NK-92 treated with Interleukin-12 subunit alpha and Interleukin-12 subunit beta, amount 100 ng/mL, for 24 hours (cell line): ENCODE data around the gene VSTM1.
"Not testable (repeated sequence)": the region's sequence is repeated elsewhere in the genome, so short reads cannot be mapped to it uniquely, and the experiment has no call there.

Source experiments
- DNase-seq: peaks from one replicate; lab custom pipeline; 2025; lab: John Stamatoyannopoulos, UW

Gene VSTM1, protein sequence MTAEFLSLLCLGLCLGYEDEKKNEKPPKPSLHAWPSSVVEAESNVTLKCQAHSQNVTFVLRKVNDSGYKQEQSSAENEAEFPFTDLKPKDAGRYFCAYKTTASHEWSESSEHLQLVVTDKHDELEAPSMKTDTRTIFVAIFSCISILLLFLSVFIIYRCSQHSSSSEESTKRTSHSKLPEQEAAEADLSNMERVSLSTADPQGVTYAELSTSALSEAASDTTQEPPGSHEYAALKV

DNA sequence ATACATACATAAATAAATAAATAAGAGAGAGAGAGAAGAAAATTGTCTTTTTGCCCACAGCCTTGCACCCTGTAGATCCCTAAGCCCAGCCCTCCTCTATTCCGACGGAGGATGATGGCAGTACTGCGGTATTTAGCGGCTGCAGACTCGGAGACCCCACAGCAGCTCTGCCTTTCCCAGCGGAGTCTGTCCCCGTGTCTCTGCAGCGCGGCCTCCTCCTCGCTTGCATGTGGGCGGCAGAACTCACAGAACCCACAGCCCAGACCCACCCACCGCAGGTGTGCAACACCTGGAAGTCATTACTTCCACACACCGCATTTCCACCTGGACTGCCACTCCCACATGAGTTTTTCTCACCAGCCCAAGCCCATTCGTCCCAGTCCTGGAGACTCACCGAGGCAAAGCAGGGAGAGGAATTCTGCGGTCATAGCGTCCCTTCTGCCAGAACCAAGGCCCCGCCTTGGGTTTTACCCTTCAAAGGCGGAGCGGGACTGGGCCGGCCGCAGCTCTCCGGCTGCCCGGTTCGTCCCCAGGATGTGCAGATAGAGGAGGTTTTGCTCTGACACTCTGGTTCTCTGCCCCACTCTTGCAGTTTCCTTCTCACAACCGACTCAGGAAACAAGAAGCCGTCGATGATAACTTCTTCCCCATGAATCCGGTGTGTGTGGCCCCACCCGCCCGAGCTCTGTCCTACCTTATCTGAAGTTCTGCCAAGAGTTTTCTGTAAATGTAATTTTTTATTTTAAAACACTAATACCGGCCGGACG, at the start of gene VSTM1:
Gene VSTM1 (minus strand): TSS at position 548 of the 767 bp plus-strand sequence. CDS start 120 bp downstream, at position 428.
- DNase-seq: no peak

- DNase-seq: no peak
Measured at GRCh38 chr19:54109651-54110050, 46.0 kb upstream of the VSTM1 start.

DNA sequence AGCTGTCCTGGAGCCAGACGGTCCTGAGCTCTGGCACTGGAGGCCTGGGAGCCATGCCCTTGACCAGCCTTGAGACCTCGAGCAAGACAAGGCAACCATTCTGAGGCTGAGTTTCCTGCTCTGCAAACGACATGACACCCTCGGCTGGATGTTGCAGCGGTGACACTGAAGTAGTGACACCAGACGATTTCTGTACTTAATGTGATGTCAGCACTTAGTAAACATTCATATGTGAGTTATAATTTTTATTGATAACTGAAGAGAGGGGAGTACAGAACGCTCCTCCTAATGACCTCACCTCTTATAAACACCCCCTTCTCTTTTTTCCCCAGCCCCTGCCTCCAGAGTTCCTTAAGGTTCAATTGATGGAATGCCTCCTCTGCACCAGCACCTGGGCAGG, 44.8 kb upstream of the VSTM1 start:
- no peak for DNase-seq

DNA sequence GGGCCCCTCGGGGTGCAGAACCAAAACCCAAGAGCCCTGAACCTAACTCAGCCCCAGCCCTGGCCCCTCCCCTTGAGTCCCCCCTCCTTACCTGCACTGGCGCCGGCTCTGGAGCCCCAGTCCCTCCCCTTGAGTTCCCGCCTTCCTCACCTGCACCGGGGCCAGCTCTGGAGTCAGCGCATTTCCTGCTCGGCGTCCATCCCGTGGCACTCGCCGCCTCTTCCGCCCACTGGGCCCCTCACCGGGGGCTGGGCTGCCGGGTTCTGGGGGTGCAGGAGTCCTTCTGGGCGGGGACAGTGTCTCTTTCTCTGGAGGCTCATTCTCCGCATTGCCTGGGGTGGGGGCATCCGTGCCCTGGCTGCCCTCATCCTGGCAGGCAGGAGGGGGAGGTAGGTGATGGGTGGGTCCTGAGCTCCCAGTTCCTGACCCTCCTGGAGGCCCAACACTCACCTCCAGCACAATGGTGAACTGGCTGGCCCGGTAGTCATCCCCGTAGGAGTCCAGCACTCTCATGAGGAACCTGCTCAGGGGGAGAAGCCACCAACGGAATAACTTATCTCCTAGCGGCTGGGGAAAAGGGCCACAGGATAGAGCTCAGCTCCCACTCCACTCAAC, 44.3 kb upstream of the VSTM1 start:
- no peak for DNase-seq

GRCh38 chr19:54106716-54107115, 43.0 kb upstream of the VSTM1 start:
- no peak for DNase-seq

DNA sequence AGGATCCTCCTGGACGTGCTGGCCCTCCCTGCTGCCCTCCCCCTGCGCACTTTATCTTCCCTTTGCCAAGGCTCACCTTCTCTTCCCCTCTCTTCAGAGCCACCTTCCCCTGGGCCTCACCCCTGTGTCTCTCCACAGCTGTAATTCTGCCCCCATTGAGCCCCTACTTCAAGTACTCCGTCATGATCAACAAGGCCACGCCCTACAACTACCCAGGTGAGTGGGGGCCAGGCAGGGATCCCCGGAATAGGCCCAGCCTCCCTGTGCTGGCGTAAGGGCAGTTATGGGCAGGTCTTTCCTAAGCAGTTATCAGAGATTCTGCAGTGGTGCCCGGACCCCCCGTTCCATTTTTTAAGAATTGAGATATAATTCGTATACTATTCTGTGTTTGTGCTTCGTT, 42.1 kb upstream of the VSTM1 start:
- no peak for DNase-seq

DNA sequence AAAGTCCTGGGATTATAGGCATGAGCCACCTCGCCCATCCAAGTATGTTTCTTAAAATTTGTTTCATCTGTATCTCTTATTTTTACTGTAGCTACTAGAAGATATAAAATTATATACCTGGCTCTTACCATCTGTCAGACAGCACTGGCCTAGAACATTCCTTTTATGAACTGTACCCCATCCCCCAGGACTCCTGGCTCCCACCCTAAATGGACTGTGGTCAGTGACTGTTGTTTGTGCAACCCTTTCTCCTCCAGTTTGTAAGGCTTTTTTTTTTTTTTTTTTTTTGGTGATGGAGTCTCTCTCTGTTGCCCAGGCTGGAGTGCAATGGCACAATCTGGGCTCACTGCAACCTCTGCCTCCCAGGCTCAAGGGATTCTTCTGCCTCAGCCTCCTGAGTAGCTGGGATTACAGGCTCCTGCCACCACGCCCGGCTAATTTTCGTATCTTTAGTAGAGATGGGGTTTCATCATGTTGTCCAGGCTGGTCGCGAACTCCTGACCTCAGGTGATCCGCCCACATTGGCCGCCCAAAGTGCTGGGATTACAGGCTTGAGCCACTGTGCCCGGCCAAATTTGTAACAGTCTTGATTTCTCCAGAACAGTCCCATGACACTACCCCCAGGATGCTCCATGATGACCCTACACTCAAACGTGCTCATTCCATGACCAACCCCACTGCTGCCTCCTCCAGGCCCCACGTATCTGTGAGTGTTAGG, 41.5 kb upstream of the VSTM1 start:
- DNase-seq: no peak

DNA sequence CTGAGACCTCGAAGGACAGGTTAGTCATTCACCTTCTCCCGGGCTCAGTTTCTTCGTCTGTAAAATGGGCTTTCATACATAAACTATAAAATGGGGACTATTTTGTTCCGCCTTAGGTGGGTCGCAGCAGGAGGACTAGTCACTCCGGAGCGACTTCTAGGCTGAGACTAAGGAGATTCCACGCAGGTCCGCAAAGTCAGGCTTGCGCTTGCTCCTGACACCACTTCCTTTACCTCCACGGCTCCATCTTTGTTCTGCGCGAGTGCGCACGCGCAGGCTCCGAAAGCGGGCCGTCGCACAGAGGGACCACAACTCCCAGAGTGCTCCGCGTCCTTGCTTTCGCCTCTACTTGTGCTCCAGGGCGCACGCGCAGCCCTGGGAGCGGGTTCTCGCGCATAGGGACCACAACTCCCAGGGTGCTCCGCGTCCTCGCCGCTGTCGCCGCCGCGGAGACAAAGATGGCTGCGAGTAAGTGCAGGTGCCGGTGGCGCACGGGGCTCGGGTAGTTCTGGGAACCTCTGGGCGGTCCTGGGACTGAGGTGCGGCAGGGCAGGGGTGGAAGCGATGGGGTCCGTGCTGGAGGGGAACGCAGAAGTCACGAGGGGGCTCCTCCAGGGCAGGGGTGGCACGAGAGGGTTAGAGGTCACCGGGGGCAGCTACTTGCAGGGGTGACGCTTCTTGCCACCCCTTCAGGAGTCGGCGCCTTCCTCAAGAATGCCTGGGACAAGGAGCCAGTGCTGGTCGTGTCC, 38.9 kb upstream of the VSTM1 start, which contains the start of gene NDUFA3:
Gene NDUFA3 (plus strand): TSS at position 435 of the 749 bp plus-strand sequence. CDS start 24 bp downstream, at position 459.
- DNase-seq: peak; percentile 98

DNA sequence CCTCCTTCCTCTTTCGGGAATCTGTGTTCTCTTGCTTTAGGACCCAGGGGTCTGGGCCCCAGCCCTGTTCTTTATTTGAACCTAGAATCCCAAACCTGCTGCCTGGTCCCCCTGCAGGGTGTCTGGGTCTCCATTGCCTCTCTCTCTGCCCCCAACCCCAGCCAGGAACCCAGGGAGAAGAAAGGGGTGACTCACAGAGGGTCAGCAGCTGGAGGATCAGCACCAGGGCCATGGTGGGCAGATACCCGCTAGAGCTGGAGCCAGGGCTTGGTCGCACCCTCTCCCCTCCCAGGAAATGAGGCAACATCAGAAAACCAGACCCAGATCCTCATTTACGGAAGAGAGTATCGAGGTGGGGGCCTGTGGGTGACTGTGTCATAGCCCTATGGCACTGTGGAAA, 36.9 kb upstream of the VSTM1 start, which contains the start of gene OSCAR:
Gene OSCAR (minus strand): TSS at position 243 of the 400 bp plus-strand sequence. CDS start 11 bp downstream, at position 232.
- no peak for DNase-seq

GRCh38 chr19:54099903-54100255, 36.2 kb upstream of the VSTM1 start:
- not testable (repeated sequence) for DNase-seq

- no peak for DNase-seq
Measured at GRCh38 chr19:54099190-54099902, 35.6 kb upstream of the VSTM1 start.

- DNase-seq: no peak
Measured at GRCh38 chr19:54096617-54097106, 33.0 kb upstream of the VSTM1 start.

DNA sequence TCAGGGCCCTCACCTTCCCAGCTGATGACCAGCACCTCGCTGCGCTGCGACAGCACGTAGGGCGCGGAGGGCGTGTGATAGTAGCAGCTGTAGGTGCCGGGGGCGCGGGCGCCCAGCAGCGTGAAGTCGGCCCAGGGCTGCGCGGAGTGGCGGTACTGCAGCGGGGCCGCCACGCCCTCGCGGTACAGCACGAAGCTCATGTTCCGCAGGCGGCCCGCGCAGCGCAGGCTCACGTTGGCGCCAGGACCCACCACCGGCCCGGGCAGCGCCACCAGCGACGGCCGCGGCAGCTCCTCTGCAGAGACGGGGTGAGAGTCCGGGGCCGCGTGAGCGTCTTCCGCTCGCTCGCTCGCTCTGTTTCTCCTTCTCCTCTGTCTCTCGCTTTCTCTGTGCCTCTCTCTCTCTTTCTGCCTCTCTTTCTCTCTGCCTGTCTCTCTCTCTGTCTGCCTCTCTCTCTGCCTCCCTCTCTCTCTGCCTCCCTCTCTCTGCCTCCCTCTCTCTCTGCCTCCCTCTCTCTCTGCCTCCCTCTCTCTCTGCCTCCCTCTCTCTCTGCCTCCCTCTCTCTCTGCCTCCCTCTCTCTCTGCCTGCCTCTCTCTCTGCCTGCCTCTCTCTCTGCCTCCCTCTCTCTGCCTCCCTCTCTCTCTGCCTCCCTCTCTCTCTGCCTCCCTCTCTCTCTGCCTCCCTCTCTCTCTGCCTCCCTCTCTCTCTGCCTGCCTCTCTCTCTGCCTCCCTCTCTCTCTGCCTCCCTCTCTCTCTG, 32.3 kb upstream of the VSTM1 start:
- DNase-seq: not testable (repeated sequence)

GRCh38 chr19:54095136-54095858, 31.6 kb upstream of the VSTM1 start:
- no peak for DNase-seq

DNA sequence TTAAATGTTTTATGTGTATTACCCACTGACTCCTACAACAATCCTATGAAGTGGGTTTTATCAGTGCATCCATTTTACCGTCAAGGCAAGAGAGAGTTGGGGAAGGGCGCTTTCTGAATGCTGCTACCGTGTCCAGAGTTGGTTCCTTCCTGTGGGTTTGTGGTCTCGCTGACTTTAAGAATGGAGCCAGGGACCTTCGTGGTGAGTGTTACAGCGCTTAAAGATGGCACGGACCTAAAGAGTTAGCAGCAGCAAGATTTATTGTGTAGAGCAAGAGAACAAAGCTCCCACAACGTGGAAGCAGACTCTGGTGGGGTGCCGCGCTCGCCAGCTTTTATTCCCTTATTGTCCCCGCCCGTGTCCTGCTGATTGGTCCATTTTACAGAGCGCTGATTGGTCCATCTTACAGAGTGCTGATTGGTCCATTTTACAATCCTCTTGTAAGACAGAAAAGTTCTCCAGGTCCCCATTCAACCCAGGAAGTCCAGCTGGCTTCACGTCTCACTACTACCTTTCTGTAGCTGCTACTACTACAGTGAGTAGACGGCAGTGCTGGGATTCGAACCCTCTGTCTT, 30.8 kb upstream of the VSTM1 start:
- no peak for DNase-seq

GRCh38 chr19:54084410-54084809, 20.7 kb upstream of the VSTM1 start:
- no peak for DNase-seq

GRCh38 chr19:54081032-54081431, 17.3 kb upstream of the VSTM1 start, which contains the start of gene TARM1:
Gene TARM1, minus strand, starts transcription at chr19:54081365. Its CDS starts 25 bp downstream, at chr19:54081340.
- DNase-seq: no peak

GRCh38 chr19:54077334-54077733, 13.6 kb upstream of the VSTM1 start:
- no peak for DNase-seq

DNA sequence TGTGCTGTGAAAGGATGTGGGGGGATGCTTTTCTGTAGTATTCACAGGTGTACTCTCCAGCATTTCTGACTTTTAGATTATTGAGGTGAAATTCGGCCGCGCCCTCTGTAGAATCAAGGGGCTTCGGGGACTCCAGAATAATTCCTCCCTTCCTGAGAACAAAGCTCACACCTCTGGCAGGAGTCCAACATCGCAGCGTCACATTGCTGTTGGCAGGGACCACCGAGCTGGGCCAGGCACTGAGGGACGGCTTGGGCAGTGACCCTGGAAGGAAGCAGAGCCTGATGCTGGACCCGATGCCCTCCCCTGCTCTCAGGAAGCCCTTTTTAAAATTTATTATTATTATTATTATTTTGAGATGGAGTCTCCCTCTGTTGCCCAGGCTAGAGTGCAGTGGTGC, 11.2 kb upstream of the VSTM1 start:
- no peak for DNase-seq
